GM12878 (cell line): Measurements from ENCODE around the gene POLR3E. TPM values are rescaled to one million over a fixed set of nuclear protein-coding genes. Genes with fewer than 3 reads are reported as not detected.

Experiments
- ATAC-seq: fragments of 200-7000 bp; cut with Tn5 transposase; 3 replicates; pipeline ENCODE4 v1.9.1; 2020; ENCODE audit warnings: mild to moderate bottlenecking, moderate library complexity
- BruUV-seq: library from RNA; stranded (reverse); fragments of 400-500 nt; replicated peaks from 2 replicates; lab custom pipeline; 2021; lab: Mats Ljungman, UMichigan
- CTCF ChIA-PET: fragments of 300-600 bp; sonication (Branson Sonifier 250); formaldehyde crosslinking; extraction: SDS; loops from one replicate; lab custom pipeline; 2021; ENCODE audit warnings: inconsistent platforms; lab: Yijun Ruan, JAX
- POLR2A ChIA-PET: fragments of 350-600 bp; formaldehyde crosslinking; extraction: SDS; loops from one replicate; lab custom pipeline; 2021; ENCODE audit warnings: inconsistent platforms; lab: Charles Lee
- RAD21 ChIA-PET: fragments of 300-600 bp; sonication (Branson Sonifier 250); formaldehyde crosslinking; loops from one replicate; lab custom pipeline; 2023; ENCODE audit warnings: antibody characterized with exemption; ENCODE audit not compliant: unreplicated experiment; lab: Charles Lee
- SMC1A ChIA-PET: fragments of 300-600 bp; sonication (Branson Sonifier 250); formaldehyde crosslinking; loops from one replicate; lab custom pipeline; 2023; ENCODE audit not compliant: unreplicated experiment, uncharacterized antibody; lab: Charles Lee
- DNase-seq: peaks from one replicate; pipeline ENCODE4 v3.0.0-alpha.2; 2011; ENCODE audit warnings: low read depth, low spot score
- FAIRE-seq: peaks from 3 replicates; lab custom pipeline; 2011; peaks lifted over from hg19 to GRCh38; lab: Jason Lieb, UNC
- H2AFZ ChIP-seq: 2 replicates; pipeline ENCODE4 v1.6.0; 2011; ENCODE audit warnings: low read depth, low read length, control low read depth; ENCODE audit not compliant: control insufficient read depth
- H3K27ac ChIP-seq: 2 replicates; pipeline ENCODE4 v1.5.1; 2011; ENCODE audit warnings: control low read depth; ENCODE audit not compliant: control insufficient read depth, insufficient read depth
- H3K27me3 ChIP-seq, 2 experiments: replicated peaks in 1 of 2; 2 replicates each; pipeline versions ENCODE4 v1.6.0 to v1.6.1; 2011; ENCODE audit warnings: low read length in 1 of 2; ENCODE audit not compliant: control insufficient read depth in 2 of 2, insufficient read depth in 2 of 2
- H3K36me3 ChIP-seq, 2 experiments: 2 replicates each; pipeline ENCODE4 v1.5.1; 2011; ENCODE audit warnings: low read length in 1 of 2; ENCODE audit not compliant: control insufficient read depth in 2 of 2, insufficient read depth in 2 of 2
- H3K4me1 ChIP-seq: 2 replicates; pipeline ENCODE4 v1.6.1; 2011; ENCODE audit warnings: mild to moderate bottlenecking, low read length, moderate library complexity, mixed read lengths; ENCODE audit not compliant: control insufficient read depth, insufficient read depth
- H3K4me2 ChIP-seq: 2 replicates; pipeline ENCODE4 v1.6.0; 2011; ENCODE audit warnings: control low read depth; ENCODE audit not compliant: control insufficient read depth, insufficient read depth
- H3K4me3 ChIP-seq: fragments of 200-600 bp; sonication (generic); 2 replicates; pipeline ENCODE4 v1.5.1; 2016
- H3K79me2 ChIP-seq: 2 replicates; pipeline ENCODE4 v1.6.0; 2011; ENCODE audit warnings: low read length; ENCODE audit not compliant: control insufficient read depth, insufficient read depth
- H3K9ac ChIP-seq: 2 replicates; pipeline ENCODE4 v1.8.0; 2011; ENCODE audit warnings: low read length, control low read depth, mixed read lengths; ENCODE audit not compliant: control insufficient read depth, insufficient read depth
- H3K9me3 ChIP-seq: replicated peaks from 3 replicates; pipeline ENCODE4 v1.5.1; 2011; ENCODE audit warnings: mild to moderate bottlenecking, low read length; ENCODE audit not compliant: control insufficient read depth, insufficient read depth
- H4K20me1 ChIP-seq: 2 replicates; pipeline ENCODE4 v1.6.0; 2011; ENCODE audit not compliant: control insufficient read depth, insufficient read depth
- CHD2 ChIP-seq: IDR thresholded peaks from 2 replicates; pipeline ENCODE4 v1.6.1; 2011; ENCODE audit warnings: low read depth, low read length, improper control_type of control experiment, borderline replicate concordance
- CREB1 ChIP-seq: IDR thresholded peaks from 2 replicates; pipeline ENCODE4 v1.6.1; 2012; ENCODE audit warnings: low read depth, mild to moderate bottlenecking, inconsistent platforms
- IKZF2 ChIP-seq, 2 experiments: fragments of 450-650 bp; IDR thresholded peaks; 2 replicates each; pipeline ENCODE4 v1.6.1; 2017; ENCODE audit warnings: mild to moderate bottlenecking in 2 of 2, moderate library complexity in 2 of 2
- MEF2A ChIP-seq: IDR thresholded peaks from 2 replicates; pipeline ENCODE4 v1.6.1; 2011; ENCODE audit warnings: low read depth, mild to moderate bottlenecking, low read length, moderate library complexity; ENCODE audit not compliant: insufficient read depth
- RBBP5 ChIP-seq: fragments of 200-600 bp; sonication (generic); conservative IDR thresholded peaks from 2 replicates; pipeline ENCODE4 v1.6.1; 2016
- SIN3A ChIP-seq: IDR thresholded peaks from 2 replicates; pipeline ENCODE4 v1.6.1; 2012; ENCODE audit warnings: low read depth, low read length, improper control_type of control experiment
- STAT3 ChIP-seq: IDR thresholded peaks from 2 replicates; pipeline ENCODE4 v1.6.1; 2011; ENCODE audit warnings: low read depth, low read length, improper control_type of control experiment
- ZNF207 ChIP-seq: fragments of 450-650 bp; IDR thresholded peaks from 2 replicates; pipeline ENCODE4 v1.6.1; 2014; ENCODE audit warnings: antibody characterized with exemption, mild to moderate bottlenecking, borderline replicate concordance
- ZNF274 ChIP-seq: IDR thresholded peaks from one replicate; pipeline ENCODE4 v1.8.0; 2011; ENCODE audit not compliant: insufficient read length, insufficient read depth
- ZZZ3 ChIP-seq: IDR thresholded peaks from 2 replicates; pipeline ENCODE4 v1.6.1; 2011; ENCODE audit warnings: low read depth; ENCODE audit not compliant: control insufficient read depth, insufficient read length
- WGBS: methylation state at CpG from one replicate; pipeline ENCODE4 v1.1.6; 2016; ENCODE audit warnings: low lambda C conversion rate; ENCODE audit not compliant: insufficient replicate concordance, insufficient coverage; ENCODE audit errors: missing lambda C conversion rate; 5-methylcytosine and 5-hydroxymethylcytosine counted together
- in situ Hi-C: fragments of 300-500 bp; cut with MboI; formaldehyde crosslinking; loops from 9 replicates; pipeline ENCODE4 v1.14.3; 2018; ENCODE audit warnings: mixed read lengths
- intact Hi-C: fragments of 100-400 bp; cut with micrococcal nuclease; formaldehyde crosslinking; loops from one replicate; pipeline ENCODE4 v1.14.2; 2022; ENCODE audit not compliant: unreplicated experiment
- polyA plus RNA-seq, 11 experiments: library from polyadenylated mRNA; depleted of rRNA in 4 of 11; unstranded in 6 of 11; stranded (reverse) in 5 of 11; fragments of >200 nt; fragmentation: Nextera tagmentation in 4 of 11; fragmentation: Illumina TruSeq in 1 of 11; extraction: Ambion mirVana in 4 of 11; extraction: Trizol in 1 of 11; gene quantifications; 1 replicate in 1 of 11; 2 replicates in 10 of 11; pipeline versions ENCODE4 v1.2.1 to v1.2.3, GENCODE V29; 2011 to 2016; ENCODE audit warnings: inconsistent platforms in 2 of 11, missing spikeins in 2 of 11, low read depth in 1 of 11
- total RNA-seq, 4 experiments: library from RNA; depleted of rRNA in 3 of 4; stranded (reverse); fragments of >200 nt in 3 of 4; fragmentation: Illumina TruSeq in 1 of 4; extraction: Trizol in 1 of 4; gene quantifications; 2 replicates each; pipeline versions ENCODE4 v1.2.1 to v1.2.3, GENCODE V29; 2013 to 2021
- TF ChIP-seq, protein P1 (sequence below): fragments of 150-350 bp; IDR thresholded peaks from 2 replicates; pipeline ENCODE4 v1.6.1; 2016; ENCODE audit warnings: low read depth, low read length
- TF ChIP-seq, protein P2 (sequence below): fragments of 450-650 bp; IDR thresholded peaks from 2 replicates; pipeline ENCODE4 v1.6.1; 2017; ENCODE audit warnings: mild to moderate bottlenecking
- TF ChIP-seq, protein P3 (sequence below): fragments of 450-650 bp; IDR thresholded peaks from 2 replicates; pipeline ENCODE4 v1.6.1; 2017; ENCODE audit warnings: mild to moderate bottlenecking, low read depth, inconsistent platforms; ENCODE audit not compliant: poor library complexity, severe bottlenecking

The POLR3E gene
- total and polyA plus RNA-seq, 10 of the 15 experiments (the other 5 are each of a cell fraction or from before 2014, with no cell fraction given): 11.1 to 79.5 (median 39.7) TPM

DNA sequence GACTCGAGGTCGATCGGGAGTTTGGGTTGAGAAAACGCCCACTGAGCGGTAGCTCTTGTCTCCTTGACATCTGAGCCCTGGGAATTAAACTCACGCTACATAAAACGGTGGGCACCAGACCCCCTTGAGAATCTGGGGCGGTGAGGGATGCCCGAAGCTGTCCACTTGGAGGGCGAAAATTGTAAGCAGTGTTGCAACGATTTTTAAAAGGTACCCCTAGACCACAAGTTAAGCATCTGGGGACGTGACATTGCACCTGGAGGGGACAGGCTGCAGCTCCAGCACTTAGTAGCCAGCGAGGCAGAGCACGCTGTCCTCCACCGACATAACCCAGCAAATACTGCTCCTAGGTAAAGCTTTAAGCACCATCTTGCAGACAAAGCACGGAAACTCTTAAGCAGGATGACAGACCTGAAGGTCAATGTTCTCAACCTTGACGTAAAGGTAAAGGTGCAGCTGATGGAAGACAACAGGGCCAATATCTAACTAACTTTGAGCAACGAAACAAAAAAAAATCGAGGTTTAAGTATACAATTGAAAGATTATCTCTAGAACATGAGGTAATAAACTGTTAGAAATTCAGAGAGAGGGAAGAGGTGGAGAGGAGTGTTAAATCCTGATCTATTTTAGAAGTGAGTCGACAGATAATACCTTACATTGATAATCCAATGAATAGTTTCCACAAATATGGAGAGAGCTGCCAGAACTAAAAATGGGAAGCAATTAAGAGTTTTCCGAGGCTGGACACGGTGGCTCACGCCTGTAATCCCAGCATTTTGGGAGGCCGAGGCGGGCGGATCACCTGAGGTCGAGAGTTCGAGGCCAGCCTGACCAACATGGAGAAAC is 78.1 kb downstream of the POLR3E start (continued):
- TF ChIP-seq, protein P1, sequence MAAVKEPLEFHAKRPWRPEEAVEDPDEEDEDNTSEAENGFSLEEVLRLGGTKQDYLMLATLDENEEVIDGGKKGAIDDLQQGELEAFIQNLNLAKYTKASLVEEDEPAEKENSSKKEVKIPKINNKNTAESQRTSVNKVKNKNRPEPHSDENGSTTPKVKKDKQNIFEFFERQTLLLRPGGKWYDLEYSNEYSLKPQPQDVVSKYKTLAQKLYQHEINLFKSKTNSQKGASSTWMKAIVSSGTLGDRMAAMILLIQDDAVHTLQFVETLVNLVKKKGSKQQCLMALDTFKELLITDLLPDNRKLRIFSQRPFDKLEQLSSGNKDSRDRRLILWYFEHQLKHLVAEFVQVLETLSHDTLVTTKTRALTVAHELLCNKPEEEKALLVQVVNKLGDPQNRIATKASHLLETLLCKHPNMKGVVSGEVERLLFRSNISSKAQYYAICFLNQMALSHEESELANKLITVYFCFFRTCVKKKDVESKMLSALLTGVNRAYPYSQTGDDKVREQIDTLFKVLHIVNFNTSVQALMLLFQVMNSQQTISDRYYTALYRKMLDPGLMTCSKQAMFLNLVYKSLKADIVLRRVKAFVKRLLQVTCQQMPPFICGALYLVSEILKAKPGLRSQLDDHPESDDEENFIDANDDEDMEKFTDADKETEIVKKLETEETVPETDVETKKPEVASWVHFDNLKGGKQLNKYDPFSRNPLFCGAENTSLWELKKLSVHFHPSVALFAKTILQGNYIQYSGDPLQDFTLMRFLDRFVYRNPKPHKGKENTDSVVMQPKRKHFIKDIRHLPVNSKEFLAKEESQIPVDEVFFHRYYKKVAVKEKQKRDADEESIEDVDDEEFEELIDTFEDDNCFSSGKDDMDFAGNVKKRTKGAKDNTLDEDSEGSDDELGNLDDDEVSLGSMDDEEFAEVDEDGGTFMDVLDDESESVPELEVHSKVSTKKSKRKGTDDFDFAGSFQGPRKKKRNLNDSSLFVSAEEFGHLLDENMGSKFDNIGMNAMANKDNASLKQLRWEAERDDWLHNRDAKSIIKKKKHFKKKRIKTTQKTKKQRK: no peak
- no peak for TF ChIP-seq MEF2A
- no peak for TF ChIP-seq CREB1

DNA sequence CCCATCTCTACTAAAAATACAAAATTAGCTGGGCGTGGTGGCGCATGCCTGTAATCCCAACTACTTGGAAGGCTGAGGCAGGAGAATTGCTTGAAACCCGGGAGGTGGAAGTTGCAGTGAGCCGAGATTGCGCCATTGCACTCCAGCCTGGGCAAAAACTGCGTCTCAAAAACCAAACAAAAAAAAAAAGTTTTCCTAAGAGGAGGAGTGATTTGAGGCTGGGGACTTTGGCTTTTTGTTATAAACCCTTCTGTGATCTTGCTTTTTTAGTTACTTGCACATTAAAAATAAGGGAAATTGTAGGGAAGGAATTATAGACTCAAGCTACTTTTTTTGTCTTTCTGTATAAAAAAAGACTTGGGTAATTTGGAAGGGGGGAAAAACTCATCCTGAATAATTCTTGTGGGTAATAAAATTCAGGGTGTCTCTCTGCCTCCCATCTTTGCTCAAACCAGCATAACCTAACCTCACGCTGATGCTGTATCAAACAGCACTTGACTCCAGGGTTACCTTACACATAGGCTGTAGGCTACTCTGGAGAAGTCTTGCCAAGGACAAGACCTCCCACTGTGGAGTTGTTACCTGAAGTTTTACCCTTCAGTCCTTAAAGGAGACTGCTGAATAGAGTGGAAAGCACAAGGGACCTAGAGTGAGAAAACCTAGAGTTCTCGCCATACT is 78.9 kb downstream of the POLR3E start:
- CTCF ChIA-PET: interaction anchor here (0.7 to 0.9 kb wide), 2 partner anchors 55 to 252 kb away, joined by 3 read pairs; no protein-coding TSS in a partner anchor
- H2AFZ ChIP-seq: no peak overlapping the region
- in situ Hi-C loops (no loop called here), intact Hi-C loops (no loop called here)
- SMC1A ChIA-PET: interaction anchor here (12.5 kb wide), 1 partner anchor 21 kb away, joined by 205 read pairs; no protein-coding TSS in a partner anchor
- FAIRE-seq: no peak
- H3K4me3 ChIP-seq: no peak overlapping the region
- peaks cover 3% of the 10 kb centered on the region; the same call in 1 of the 2 replicates for H3K4me1 ChIP-seq
- 92% methylated on average over 8 of the region's 8 CpGs for WGBS
- 0 out of 4 replicates have a peak, but pooled peaks cover 0 to 5% of the 10 kb centered on the region in 2 experiments for H3K36me3 ChIP-seq
- ATAC-seq: no peak
- POLR2A ChIA-PET: interaction anchor here (1.3 to 12.9 kb wide), 2 partner anchors 9 to 19 kb away, joined by 3 to 185 read pairs; no protein-coding TSS in a partner anchor
- H3K79me2 ChIP-seq: peaks cover 32% of the 10 kb centered on the region
- H3K27me3 ChIP-seq: no peaks in the 10 kb centered on the region
- no peak overlapping the region for H3K4me2 ChIP-seq
- BruUV-seq: no TSS peak
- H3K27ac ChIP-seq: no peak overlapping the region
- no peak overlapping the region for H3K9ac ChIP-seq
- RAD21 ChIA-PET: interaction anchor here (3.3 kb wide), 1 partner anchor 23 kb away, joined by 21 read pairs; no protein-coding TSS in a partner anchor
- DNase-seq: no peak
- H4K20me1 ChIP-seq: no peaks in the 10 kb centered on the region
- no peaks in the 10 kb centered on the region for H3K9me3 ChIP-seq
- no peak for TF ChIP-seq ZZZ3
- no peak for TF ChIP-seq IKZF2 (IDR thresholded peaks at IDR 0.05)
- TF ChIP-seq STAT3: no peak
- TF ChIP-seq CHD2: no peak
- TF ChIP-seq, protein P2, sequence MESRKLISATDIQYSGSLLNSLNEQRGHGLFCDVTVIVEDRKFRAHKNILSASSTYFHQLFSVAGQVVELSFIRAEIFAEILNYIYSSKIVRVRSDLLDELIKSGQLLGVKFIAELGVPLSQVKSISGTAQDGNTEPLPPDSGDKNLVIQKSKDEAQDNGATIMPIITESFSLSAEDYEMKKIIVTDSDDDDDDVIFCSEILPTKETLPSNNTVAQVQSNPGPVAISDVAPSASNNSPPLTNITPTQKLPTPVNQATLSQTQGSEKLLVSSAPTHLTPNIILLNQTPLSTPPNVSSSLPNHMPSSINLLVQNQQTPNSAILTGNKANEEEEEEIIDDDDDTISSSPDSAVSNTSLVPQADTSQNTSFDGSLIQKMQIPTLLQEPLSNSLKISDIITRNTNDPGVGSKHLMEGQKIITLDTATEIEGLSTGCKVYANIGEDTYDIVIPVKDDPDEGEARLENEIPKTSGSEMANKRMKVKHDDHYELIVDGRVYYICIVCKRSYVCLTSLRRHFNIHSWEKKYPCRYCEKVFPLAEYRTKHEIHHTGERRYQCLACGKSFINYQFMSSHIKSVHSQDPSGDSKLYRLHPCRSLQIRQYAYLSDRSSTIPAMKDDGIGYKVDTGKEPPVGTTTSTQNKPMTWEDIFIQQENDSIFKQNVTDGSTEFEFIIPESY: no peak
- TF ChIP-seq SIN3A: no peak
- no peak for TF ChIP-seq ZNF274
- TF ChIP-seq ZNF207: no peak
- TF ChIP-seq, protein P3, sequence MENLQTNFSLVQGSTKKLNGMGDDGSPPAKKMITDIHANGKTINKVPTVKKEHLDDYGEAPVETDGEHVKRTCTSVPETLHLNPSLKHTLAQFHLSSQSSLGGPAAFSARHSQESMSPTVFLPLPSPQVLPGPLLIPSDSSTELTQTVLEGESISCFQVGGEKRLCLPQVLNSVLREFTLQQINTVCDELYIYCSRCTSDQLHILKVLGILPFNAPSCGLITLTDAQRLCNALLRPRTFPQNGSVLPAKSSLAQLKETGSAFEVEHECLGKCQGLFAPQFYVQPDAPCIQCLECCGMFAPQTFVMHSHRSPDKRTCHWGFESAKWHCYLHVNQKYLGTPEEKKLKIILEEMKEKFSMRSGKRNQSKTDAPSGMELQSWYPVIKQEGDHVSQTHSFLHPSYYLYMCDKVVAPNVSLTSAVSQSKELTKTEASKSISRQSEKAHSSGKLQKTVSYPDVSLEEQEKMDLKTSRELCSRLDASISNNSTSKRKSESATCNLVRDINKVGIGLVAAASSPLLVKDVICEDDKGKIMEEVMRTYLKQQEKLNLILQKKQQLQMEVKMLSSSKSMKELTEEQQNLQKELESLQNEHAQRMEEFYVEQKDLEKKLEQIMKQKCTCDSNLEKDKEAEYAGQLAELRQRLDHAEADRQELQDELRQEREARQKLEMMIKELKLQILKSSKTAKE: no peak
- TF ChIP-seq RBBP5: no peak
